ENCODE measurements around the gene KSR1. TPM values are rescaled to one million over a fixed set of nuclear protein-coding genes. Genes with fewer than 3 reads are reported as not detected.

KSR1 gene
- total and polyA plus RNA-seq, 2 of the 8 experiments (the other 6 are each of a cell fraction or from before 2014, with no cell fraction given) = 14.1 to 34.7 TPM

DNA sequence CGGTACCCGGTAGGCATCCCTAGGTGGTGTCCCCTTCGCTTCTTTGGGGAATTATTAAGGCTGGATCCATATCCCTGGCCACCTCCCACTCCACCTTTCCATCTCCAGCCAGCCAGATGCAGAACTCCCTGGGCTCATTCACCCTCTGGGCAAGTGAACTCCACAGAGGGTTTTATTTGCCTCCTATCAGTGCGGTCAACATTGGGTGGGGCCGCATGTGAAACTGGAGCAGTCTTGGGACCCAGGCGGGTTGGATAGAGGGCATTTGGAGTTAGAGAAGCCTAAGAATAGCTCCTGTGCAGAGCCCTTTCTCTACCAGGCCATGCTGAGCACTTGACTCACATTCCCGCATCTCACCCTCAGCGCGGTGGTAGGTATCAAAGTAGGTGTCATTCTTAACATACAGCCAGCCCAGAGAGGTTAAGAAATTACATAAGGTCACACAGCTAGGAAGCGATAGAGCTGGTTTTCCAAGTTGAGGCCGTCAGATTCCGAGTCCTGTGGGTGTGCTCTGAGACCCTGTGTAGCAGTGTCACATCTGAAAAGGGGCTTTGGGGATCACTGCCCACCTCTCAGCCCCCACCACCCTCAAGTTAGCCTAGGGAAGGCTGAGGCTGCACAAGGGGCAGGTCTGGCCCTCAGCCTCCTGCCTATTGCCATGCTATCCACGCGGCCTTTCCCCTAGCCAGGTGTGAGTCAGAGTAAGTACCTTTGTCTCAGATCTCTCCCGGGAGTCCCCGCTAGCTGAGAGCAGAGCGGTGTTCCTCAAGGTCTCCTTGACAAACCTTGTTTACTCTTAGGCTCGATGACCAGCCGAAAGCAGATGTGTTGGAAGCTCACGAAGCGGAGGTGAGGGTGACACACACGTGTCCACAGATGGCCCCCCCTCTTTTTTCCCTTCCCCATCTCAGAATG lies 147.9 kb downstream of the KSR1 start:
- H4K8ac ChIP-seq (ENCODE audit: extremely low read depth, insufficient read depth, low read length) = no peak overlapping the region; the same call in 1 of the 2 replicates
- no peak overlapping the region for H4K91ac ChIP-seq (replicated peaks; ENCODE audit: insufficient read length, low read length)
- 96% methylated on average over 22 of the region's 22 CpGs; no CpG with 5 or more reads in 1 of the 2 experiments for WGBS, 2 experiments (ENCODE audit: extremely low coverage in 1 of 2, insufficient coverage in 1 of 2, insufficient read length in 1 of 2, insufficient replicate concordance in 2 of 2, low coverage in 1 of 2, low lambda C conversion rate in 2 of 2, missing lambda C conversion rate in 1 of 2)
- H2BK20ac ChIP-seq (ENCODE audit: low read length) = no peak overlapping the region
- H2BK5ac ChIP-seq (ENCODE audit: low read depth, low read length) = no peak overlapping the region
- no peaks in the 10 kb centered on the region for H3K9me3 ChIP-seq (ENCODE audit: insufficient read depth in 2 of 2, low read depth in 1 of 2, low read length in 1 of 2)
- H3K9ac ChIP-seq (replicated peaks in 1 of 4; ENCODE audit: extremely low read depth in 1 of 4, low read depth in 3 of 4, low read length in 3 of 4) = no peak overlapping the region
- no peak overlapping the region for H3K27ac ChIP-seq (ENCODE audit: low read depth, low read length)
- no peaks in the 10 kb centered on the region for H3K79me2 ChIP-seq (ENCODE audit: control insufficient read depth in 1 of 2, insufficient read depth in 2 of 2, low read length in 2 of 2)
- H3K23me2 ChIP-seq (ENCODE audit: low read depth, low read length) = no peaks in the 10 kb centered on the region
- no peak overlapping the region for H2BK120ac ChIP-seq (replicated peaks; ENCODE audit: low read depth, low read length)
- H2AK5ac ChIP-seq (ENCODE audit: low read depth, low read length) = no peak overlapping the region
- H3K36me3 ChIP-seq (ENCODE audit: control insufficient read depth in 2 of 4, insufficient read depth in 4 of 4, low read length in 3 of 4) = peaks cover 0 to 9% (median 4%) of the 10 kb centered on the region in 4 experiments; a peak in 6 of 8 replicates
- H3K18ac ChIP-seq (ENCODE audit: extremely low read depth, low read length) = no peak overlapping the region
- DNase-seq (ENCODE audit: low read depth in 1 of 2, low spot score in 2 of 2) = no peak
- H2BK12ac ChIP-seq (ENCODE audit: low read depth, low read length) = no peak overlapping the region
- H3K23ac ChIP-seq (ENCODE audit: insufficient read length) = no peak overlapping the region
- H3K4me2 ChIP-seq (ENCODE audit: insufficient read depth in 1 of 2, low read depth in 2 of 2, low read length in 2 of 2) = no peak overlapping the region
- H2AFZ ChIP-seq (ENCODE audit: low read length) = no peak overlapping the region
- ChIA-PET POLR2A (ENCODE audit: partially characterized antibody) (interaction anchor here (0.9 kb wide), 1 partner anchor 41 kb away, joined by 4 read pairs; no protein-coding TSS in a partner anchor), CTCF (ENCODE audit: partially characterized antibody) (interaction anchor here (0.8 to 13.1 kb wide), 30 partner anchors 10 to 271 kb away, joined by 3 to 305 read pairs (median 6); partner anchors contain the start of gene KSR1)
- no peak overlapping the region for H3K56ac ChIP-seq (replicated peaks; ENCODE audit: insufficient read length, low read depth, low read length)
- no peak overlapping the region for H3K4me3 ChIP-seq (ENCODE audit: extremely low read depth in 1 of 4, insufficient read depth in 2 of 4, low read depth in 3 of 4, low read length in 4 of 4)
- no peaks in the 10 kb centered on the region for H3K27me3 ChIP-seq (replicated peaks in 1 of 4; ENCODE audit: control insufficient read depth in 3 of 4, extremely low read depth in 1 of 4, insufficient read depth in 3 of 4, low read length in 3 of 4)
- H3K79me1 ChIP-seq (ENCODE audit: low read depth, low read length) = no peaks in the 10 kb centered on the region
- no peak overlapping the region for H3K14ac ChIP-seq (ENCODE audit: insufficient read length)
- H4K5ac ChIP-seq (ENCODE audit: insufficient read length, low read depth, low read length) = no peak overlapping the region
- H3K4ac ChIP-seq (replicated peaks; ENCODE audit: insufficient read length, low read depth, low read length) = no peak overlapping the region
- peaks cover 0 to 3% of the 10 kb centered on the region in 2 experiments for H4K20me1 ChIP-seq (replicated peaks in 1 of 2; ENCODE audit: control insufficient read depth in 1 of 2, insufficient read depth in 2 of 2, low read length in 2 of 2)
- no peak for FAIRE-seq
- H2BK15ac ChIP-seq (ENCODE audit: low read length) = no peak overlapping the region
- H3K4me1 ChIP-seq (replicated peaks in 1 of 4; ENCODE audit: control insufficient read depth in 3 of 4, insufficient read depth in 4 of 4, low read length in 3 of 4) = no peaks in the 10 kb centered on the region; a peak in 1 of 7 replicates
- TF ChIP-seq JUND (IDR thresholded peaks at IDR 0.05; ENCODE audit: low read length) (no peak), TEAD4 (IDR thresholded peaks at IDR 0.05; ENCODE audit: low read depth, low read length) (no peak), CEBPB (IDR thresholded peaks at IDR 0.05; ENCODE audit: low read depth, low read length) (no peak), PHF8 (conservative IDR thresholded peaks at IDR 0.05; ENCODE audit: low read depth, low read length) (no peak), CHD2 (IDR thresholded peaks at IDR 0.05; ENCODE audit: low read length) (no peak), KDM4A (IDR thresholded peaks at IDR 0.05; ENCODE audit: low read depth, low read length, severe bottlenecking) (no peak), BRCA1 (IDR thresholded peaks at IDR 0.05; ENCODE audit: low read depth, low read length) (no peak)

Data from H1 (cell line).